GM12873 (cell line): Measurements from ENCODE around the gene IFI44L.

Experiments used
- CTCF ChIP-seq: IDR thresholded peaks from 2 replicates; pipeline ENCODE4 v1.5.1; 2012; ENCODE audit warnings: low read depth, mild to moderate bottlenecking, moderate library complexity, low read length, control low read depth; ENCODE audit not compliant: insufficient read depth; ENCODE audit errors: missing control alignments

The IFI44L gene

DNA sequence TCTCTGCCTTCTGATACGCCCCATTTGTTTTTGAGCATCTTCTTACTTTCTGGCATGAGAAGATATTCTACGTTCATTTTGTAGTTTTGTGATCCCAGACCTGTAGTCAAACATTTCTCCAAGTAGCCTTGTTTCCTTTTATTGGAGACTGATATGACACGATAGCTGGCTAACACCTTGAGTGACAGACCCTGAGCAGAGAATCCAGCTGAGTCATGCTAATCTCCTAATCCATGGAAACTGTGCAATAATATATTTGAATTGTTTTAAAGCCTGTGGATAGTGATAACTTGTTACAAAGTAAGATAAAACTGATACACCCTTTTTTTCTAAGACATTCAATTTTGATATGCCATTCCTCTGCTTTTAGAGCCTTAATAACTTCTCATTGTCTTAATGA, 1.2 kb upstream of the IFI44L start:
- no peak for TF ChIP-seq CTCF

GRCh38 chr1:78619446-78619802, 824 bp upstream of the IFI44L start:
- TF ChIP-seq CTCF, result no peak

GRCh38 chr1:78620666-78621065, 418 bp downstream of the IFI44L start:
- no peak for TF ChIP-seq CTCF

- no peak for TF ChIP-seq CTCF
Observed at GRCh38 chr1:78622548-78622947, 2.3 kb downstream of the IFI44L start.

DNA sequence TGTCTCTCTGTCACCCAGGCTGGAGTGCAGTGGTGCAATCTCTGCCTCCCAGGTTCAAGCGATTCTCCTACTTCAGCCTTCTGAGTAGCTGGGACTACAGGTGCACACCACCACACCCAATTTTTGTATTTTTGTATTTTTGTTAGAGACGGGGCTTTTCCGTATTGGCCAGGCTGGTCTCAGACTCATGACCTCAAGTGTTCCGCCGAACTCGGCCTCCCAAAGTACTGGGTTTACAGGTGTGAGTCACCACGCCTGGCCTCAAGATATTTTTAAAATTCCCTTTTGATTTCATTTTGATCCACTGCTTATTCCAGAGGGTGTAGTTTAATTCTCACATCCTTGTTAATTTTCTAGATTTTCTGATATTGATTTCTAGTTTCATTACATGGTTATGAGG, 3.8 kb downstream of the IFI44L start:
- TF ChIP-seq CTCF, result no peak

DNA sequence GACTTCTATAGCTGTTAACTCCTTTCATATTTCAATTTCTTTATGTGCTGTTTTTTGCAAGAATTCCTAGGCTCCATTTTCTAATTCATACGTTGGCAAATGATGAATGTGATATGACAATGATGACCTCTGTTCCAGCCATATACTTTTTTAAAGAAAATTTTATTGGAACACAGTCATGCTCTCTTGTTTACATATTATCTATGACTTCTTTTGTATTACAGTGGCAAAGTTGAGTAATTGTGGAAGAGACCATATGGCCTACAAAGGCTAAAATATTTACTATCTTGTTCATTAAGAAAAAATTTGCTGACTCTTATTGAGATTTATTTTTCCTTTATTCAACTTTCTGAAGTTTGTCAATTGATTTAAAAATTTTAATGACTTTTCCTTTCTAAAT, 7.1 kb downstream of the IFI44L start:
- TF ChIP-seq CTCF, result no peak

DNA sequence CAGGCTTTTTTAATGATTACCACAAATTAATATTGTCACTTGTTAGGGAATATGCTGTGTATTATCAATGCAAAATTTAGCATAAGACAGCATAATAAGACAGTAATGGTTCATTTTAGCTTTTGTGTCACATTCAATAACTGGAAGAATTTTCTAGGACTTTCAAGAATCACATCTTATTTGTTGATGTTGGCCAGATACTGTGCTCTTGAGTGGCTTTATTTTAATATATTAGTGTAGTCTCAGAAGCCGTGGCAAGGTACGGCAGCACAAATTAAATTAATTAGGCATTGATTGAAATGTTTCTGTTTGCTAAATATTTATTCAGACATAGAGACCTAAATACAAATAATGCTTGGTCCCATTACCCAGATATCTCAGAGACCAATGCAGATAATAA, 10.4 kb downstream of the IFI44L start:
- no peak for TF ChIP-seq CTCF

DNA sequence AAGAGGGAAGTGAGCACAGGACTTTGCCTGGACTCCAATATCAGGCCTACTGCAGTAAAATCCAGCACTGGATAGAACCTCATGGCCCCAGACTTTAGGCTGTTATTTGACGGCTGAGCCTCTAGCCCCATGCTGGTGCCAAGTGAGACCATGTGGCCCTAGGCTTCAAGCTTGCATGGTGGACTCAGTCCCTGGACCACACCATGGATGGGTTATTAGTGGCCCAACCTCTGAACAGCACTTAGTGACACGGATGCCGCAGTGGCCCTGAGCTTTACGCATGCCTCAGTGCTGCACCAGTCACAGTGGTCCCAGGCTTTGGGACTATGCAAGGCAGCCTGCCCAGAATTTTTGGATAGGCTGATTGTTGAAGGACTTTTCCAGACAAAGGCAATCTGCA, 13.0 kb downstream of the IFI44L start:
- no peak for TF ChIP-seq CTCF
